Measurements from ENCODE around the gene CDK6. TPM values are rescaled to one million over a fixed set of nuclear protein-coding genes. Genes with fewer than 3 reads are reported as not detected.

CDK6 gene
- total RNA-seq, 1 experiment from 2014 or later = 124 TPM

DNA sequence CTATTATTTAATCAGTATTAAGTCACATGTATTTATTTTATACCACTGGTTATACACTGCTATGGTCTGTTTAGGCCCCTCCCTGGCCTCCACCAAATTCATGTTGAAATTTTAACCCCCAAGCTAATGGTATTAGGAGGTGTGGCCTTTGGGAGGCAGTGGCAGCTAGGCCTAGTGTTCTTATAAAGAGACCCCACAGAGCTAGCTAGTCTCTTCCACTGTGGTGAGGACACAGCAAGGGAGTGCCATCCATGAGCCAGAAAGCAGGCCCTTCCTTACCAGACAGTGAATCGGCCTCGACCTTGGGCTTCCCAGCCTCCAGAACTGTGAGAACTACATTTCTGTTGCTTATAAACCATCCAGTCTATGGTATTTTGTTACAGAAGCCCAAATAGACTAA, 279.1 kb downstream of the CDK6 start:
- TF ChIP-seq CTCF (IDR thresholded peaks at IDR 0.05; ENCODE audit: unreplicated experiment) = no peak
- BruUV-seq (replicated peaks) = no TSS peak
- H3K4me1 Mint-ChIP-seq (ENCODE audit: insufficient read depth, unreplicated experiment) = no peaks in the 10 kb centered on the region
- no peaks in the 10 kb centered on the region for H3K9me3 Mint-ChIP-seq (ENCODE audit: unreplicated experiment)
- DNase-seq (ENCODE audit: unreplicated experiment) = no peak
- no peak overlapping the region for H3K4me3 Mint-ChIP-seq (ENCODE audit: unreplicated experiment)
- intact Hi-C loops (cut with micrococcal nuclease) = no loop called here
- CTCF ChIA-PET = no interaction called here
- POLR2A ChIA-PET = interaction anchor here (0.7 to 1.6 kb wide), 3 partner anchors 21 to 29 kb away, joined by 3 to 4 read pairs (median 3); partner anchors contain the start of genes PEX1 and RBM48
- H3K27me3 Mint-ChIP-seq (ENCODE audit: insufficient read depth, unreplicated experiment) = no peaks in the 10 kb centered on the region
- peaks cover 34% of the 10 kb centered on the region for H3K36me3 Mint-ChIP-seq (ENCODE audit: insufficient read depth, unreplicated experiment)
- no peak overlapping the region for H3K27ac Mint-ChIP-seq (ENCODE audit: low read depth, unreplicated experiment)

Other genes with a start within 250 kb of the CDK6 start
- gene FAM133B, start 246.2 kb downstream of the CDK6 start, total RNA-seq (2022) = 27.8 and 33.7 TPM in 2 replicates